WTC11 (cell line): ENCODE measurements around the gene PRMT5. TPM values are rescaled to one million over a fixed set of nuclear protein-coding genes. Genes with fewer than 3 reads are reported as not detected.

Source experiments
- ATAC-seq: fragments of 200-7000 bp; cut with Tn5 transposase; 2 replicates; pipeline ENCODE4 v1.10.0; 2021; ENCODE audit warnings: mild to moderate bottlenecking, moderate library complexity
- CTCF ChIA-PET: fragments of 300-600 bp; sonication (Branson Sonifier 250); formaldehyde crosslinking; loops from one replicate; lab custom pipeline; 2021; ENCODE audit warnings: antibody characterized with exemption; lab: Charles Lee
- POLR2A ChIA-PET: fragments of 350-600 bp; sonication (Branson Sonifier 250); formaldehyde crosslinking; loops from one replicate; lab custom pipeline; 2021; ENCODE audit warnings: antibody characterized with exemption; lab: Charles Lee
- DNase-seq: peaks from one replicate; pipeline ENCODE4 v3.0.0; 2021; ENCODE audit warnings: low spot score
- H3K27ac Mint-ChIP-seq: 2 replicates; pipeline ENCODE4 v1.8.0; 2021; ENCODE audit warnings: mixed read lengths
- H3K27me3 Mint-ChIP-seq: 2 replicates; pipeline ENCODE4 v1.8.0; 2021; ENCODE audit warnings: low read depth, mild to moderate bottlenecking, moderate library complexity, mixed read lengths
- H3K36me3 Mint-ChIP-seq: 2 replicates; pipeline ENCODE4 v1.8.0; 2021; ENCODE audit warnings: mixed read lengths
- H3K4me1 Mint-ChIP-seq: 2 replicates; pipeline ENCODE4 v1.8.0; 2022; ENCODE audit warnings: mixed read lengths
- H3K4me3 Mint-ChIP-seq: 2 replicates; pipeline ENCODE4 v1.8.0; 2021; ENCODE audit warnings: mild to moderate bottlenecking, moderate library complexity, mixed read lengths
- H3K9me3 Mint-ChIP-seq: 2 replicates; pipeline ENCODE4 v1.8.0; 2021; ENCODE audit warnings: mixed read lengths
- CREB1 ChIP-seq: sonication (generic); formaldehyde crosslinking; IDR thresholded peaks from 2 replicates; pipeline ENCODE4 v1.8.0; 2023; ENCODE audit warnings: mild to moderate bottlenecking, missing genetic modification reagents
- ESRRA ChIP-seq: sonication (generic); formaldehyde crosslinking; IDR thresholded peaks from 2 replicates; pipeline ENCODE4 v1.8.1; 2022; ENCODE audit warnings: mild to moderate bottlenecking, missing genetic modification reagents, borderline replicate concordance
- HMGA2 ChIP-seq: fragments of 250-450 bp; sonication (Bioruptor Pico); IDR thresholded peaks from 2 replicates; pipeline ENCODE4 v1.4.0; 2021; ENCODE audit warnings: mild to moderate bottlenecking, moderate library complexity
- KAT7 ChIP-seq: sonication (generic); formaldehyde crosslinking; IDR thresholded peaks from 2 replicates; pipeline ENCODE4 v1.8.1; 2023; ENCODE audit warnings: missing genetic modification reagents, mild to moderate bottlenecking, borderline replicate concordance
- MXD4 ChIP-seq: fragments of 250-450 bp; sonication (Bioruptor Pico); IDR thresholded peaks from 2 replicates; pipeline ENCODE4 v1.8.0; 2021; ENCODE audit warnings: mild to moderate bottlenecking, moderate library complexity, borderline replicate concordance
- NR1H2 ChIP-seq: sonication (generic); formaldehyde crosslinking; IDR thresholded peaks from 2 replicates; pipeline ENCODE4 v1.9.0; 2021; ENCODE audit warnings: mild to moderate bottlenecking, moderate library complexity, missing genetic modification reagents
- NR3C1 ChIP-seq: sonication (generic); formaldehyde crosslinking; conservative IDR thresholded peaks from 2 replicates; pipeline ENCODE4 v1.8.1; 2023; ENCODE audit warnings: low read depth, mild to moderate bottlenecking, missing genetic modification reagents
- RELA ChIP-seq: sonication (generic); formaldehyde crosslinking; IDR thresholded peaks from 2 replicates; pipeline ENCODE4 v1.8.1; 2022; ENCODE audit warnings: missing genetic modification reagents, mild to moderate bottlenecking, borderline replicate concordance
- RORB ChIP-seq: fragments of 250-450 bp; sonication (Bioruptor Pico); IDR thresholded peaks from 2 replicates; pipeline ENCODE4 v1.9.0; 2021; ENCODE audit warnings: mild to moderate bottlenecking
- SMAD3 ChIP-seq: sonication (generic); formaldehyde crosslinking; IDR thresholded peaks from 2 replicates; pipeline ENCODE4 v1.8.0; 2022; ENCODE audit warnings: missing genetic modification reagents, mild to moderate bottlenecking, borderline replicate concordance
- SOX15 ChIP-seq: fragments of 250-450 bp; sonication (Bioruptor Pico); IDR thresholded peaks from 2 replicates; pipeline ENCODE4 v1.9.0; 2021; ENCODE audit warnings: mild to moderate bottlenecking
- ZNF263 ChIP-seq: sonication (generic); formaldehyde crosslinking; IDR thresholded peaks from 2 replicates; pipeline ENCODE4 v1.8.1; 2022; ENCODE audit warnings: low read depth, mild to moderate bottlenecking, moderate library complexity, missing genetic modification reagents
- ZNF423 ChIP-seq: fragments of 250-450 bp; sonication (Bioruptor Pico); IDR thresholded peaks from 2 replicates; pipeline ENCODE4 v2.1.2; 2022; ENCODE audit warnings: mild to moderate bottlenecking, moderate library complexity
- ZNF671 ChIP-seq: fragments of 250-450 bp; sonication (Bioruptor Pico); IDR thresholded peaks from 2 replicates; pipeline ENCODE4 v1.8.0; 2021; ENCODE audit warnings: mild to moderate bottlenecking
- total RNA-seq: library from RNA; stranded (reverse); gene quantifications from 3 replicates; pipeline ENCODE4 v1.2.3, GENCODE V29; 2021
- TF ChIP-seq, protein P1 (sequence below): sonication (generic); formaldehyde crosslinking; IDR thresholded peaks from 2 replicates; pipeline ENCODE4 v1.8.0; 2023; ENCODE audit warnings: missing genetic modification reagents
- TF ChIP-seq, protein P2 (sequence below): sonication (generic); formaldehyde crosslinking; IDR thresholded peaks from 2 replicates; pipeline ENCODE4 v1.8.1; 2023; ENCODE audit warnings: mild to moderate bottlenecking, missing genetic modification reagents
- TF ChIP-seq, protein P3 (sequence below): sonication (generic); formaldehyde crosslinking; IDR thresholded peaks from 2 replicates; pipeline ENCODE4 v1.8.1; 2022; ENCODE audit warnings: low read depth, mild to moderate bottlenecking, moderate library complexity, missing genetic modification reagents, borderline replicate concordance
- TF ChIP-seq, protein P4 (sequence below): sonication (generic); formaldehyde crosslinking; IDR thresholded peaks from 2 replicates; pipeline ENCODE4 v1.8.1; 2023; ENCODE audit warnings: mild to moderate bottlenecking, missing genetic modification reagents
- TF ChIP-seq, protein P5 (sequence below): sonication (generic); formaldehyde crosslinking; IDR thresholded peaks from 2 replicates; pipeline ENCODE4 v1.8.1; 2022; ENCODE audit warnings: mild to moderate bottlenecking, moderate library complexity, missing genetic modification reagents

The PRMT5 gene
- total RNA-seq, 1 experiment from 2014 or later: 124 TPM

- ATAC-seq (peak; percentile 53), DNase-seq (peak; percentile 61)
- Mint-ChIP-seq H3K27me3 (peaks cover 32% of the 10 kb centered on the region), H3K4me3 (peak overlapping the region; percentile 88), H3K36me3 (no peaks in the 10 kb centered on the region), H3K27ac (peak overlapping the region; percentile 97), H3K4me1 (peaks cover 34% of the 10 kb centered on the region), H3K9me3 (no peaks in the 10 kb centered on the region)
- POLR2A ChIA-PET: interaction anchor here (0.6 to 2.0 kb wide), 5 partner anchors 9 to 65 kb away, joined by 3 to 13 read pairs (median 4); partner anchors contain the start of gene MMP14
- CTCF ChIA-PET: interaction anchor here (0.6 to 3.6 kb wide), 11 partner anchors 12 to 329 kb away, joined by 3 to 24 read pairs (median 6); partner anchors contain the start of genes LRP10 and MMP14
- TF ChIP-seq SMAD3 (CRISPR knock-in tag) (no peak), NR1H2 (CRISPR knock-in tag) (no peak), NR3C1 (CRISPR knock-in tag) (no peak), ZNF423 (CRISPR knock-in tag) (no peak), ZNF263 (CRISPR knock-in tag) (no peak), MXD4 (no peak), HMGA2 (no peak), SOX15 (CRISPR knock-in tag) (no peak), KAT7 (CRISPR knock-in tag) (no peak), ZNF671 (no peak), CREB1 (CRISPR knock-in tag) (no peak), RELA (CRISPR knock-in tag) (no peak), RORB (CRISPR knock-in tag) (no peak), ESRRA (CRISPR knock-in tag) (no peak)
- TF ChIP-seq, protein P1, sequence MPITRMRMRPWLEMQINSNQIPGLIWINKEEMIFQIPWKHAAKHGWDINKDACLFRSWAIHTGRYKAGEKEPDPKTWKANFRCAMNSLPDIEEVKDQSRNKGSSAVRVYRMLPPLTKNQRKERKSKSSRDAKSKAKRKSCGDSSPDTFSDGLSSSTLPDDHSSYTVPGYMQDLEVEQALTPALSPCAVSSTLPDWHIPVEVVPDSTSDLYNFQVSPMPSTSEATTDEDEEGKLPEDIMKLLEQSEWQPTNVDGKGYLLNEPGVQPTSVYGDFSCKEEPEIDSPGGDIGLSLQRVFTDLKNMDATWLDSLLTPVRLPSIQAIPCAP: no peak
- TF ChIP-seq, protein P2, sequence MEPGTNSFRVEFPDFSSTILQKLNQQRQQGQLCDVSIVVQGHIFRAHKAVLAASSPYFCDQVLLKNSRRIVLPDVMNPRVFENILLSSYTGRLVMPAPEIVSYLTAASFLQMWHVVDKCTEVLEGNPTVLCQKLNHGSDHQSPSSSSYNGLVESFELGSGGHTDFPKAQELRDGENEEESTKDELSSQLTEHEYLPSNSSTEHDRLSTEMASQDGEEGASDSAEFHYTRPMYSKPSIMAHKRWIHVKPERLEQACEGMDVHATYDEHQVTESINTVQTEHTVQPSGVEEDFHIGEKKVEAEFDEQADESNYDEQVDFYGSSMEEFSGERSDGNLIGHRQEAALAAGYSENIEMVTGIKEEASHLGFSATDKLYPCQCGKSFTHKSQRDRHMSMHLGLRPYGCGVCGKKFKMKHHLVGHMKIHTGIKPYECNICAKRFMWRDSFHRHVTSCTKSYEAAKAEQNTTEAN (CRISPR knock-in tag): no peak
- TF ChIP-seq, protein P3, sequence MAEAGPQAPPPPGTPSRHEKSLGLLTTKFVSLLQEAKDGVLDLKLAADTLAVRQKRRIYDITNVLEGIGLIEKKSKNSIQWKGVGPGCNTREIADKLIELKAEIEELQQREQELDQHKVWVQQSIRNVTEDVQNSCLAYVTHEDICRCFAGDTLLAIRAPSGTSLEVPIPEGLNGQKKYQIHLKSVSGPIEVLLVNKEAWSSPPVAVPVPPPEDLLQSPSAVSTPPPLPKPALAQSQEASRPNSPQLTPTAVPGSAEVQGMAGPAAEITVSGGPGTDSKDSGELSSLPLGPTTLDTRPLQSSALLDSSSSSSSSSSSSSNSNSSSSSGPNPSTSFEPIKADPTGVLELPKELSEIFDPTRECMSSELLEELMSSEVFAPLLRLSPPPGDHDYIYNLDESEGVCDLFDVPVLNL (CRISPR knock-in tag): no peak
- TF ChIP-seq, protein P4, sequence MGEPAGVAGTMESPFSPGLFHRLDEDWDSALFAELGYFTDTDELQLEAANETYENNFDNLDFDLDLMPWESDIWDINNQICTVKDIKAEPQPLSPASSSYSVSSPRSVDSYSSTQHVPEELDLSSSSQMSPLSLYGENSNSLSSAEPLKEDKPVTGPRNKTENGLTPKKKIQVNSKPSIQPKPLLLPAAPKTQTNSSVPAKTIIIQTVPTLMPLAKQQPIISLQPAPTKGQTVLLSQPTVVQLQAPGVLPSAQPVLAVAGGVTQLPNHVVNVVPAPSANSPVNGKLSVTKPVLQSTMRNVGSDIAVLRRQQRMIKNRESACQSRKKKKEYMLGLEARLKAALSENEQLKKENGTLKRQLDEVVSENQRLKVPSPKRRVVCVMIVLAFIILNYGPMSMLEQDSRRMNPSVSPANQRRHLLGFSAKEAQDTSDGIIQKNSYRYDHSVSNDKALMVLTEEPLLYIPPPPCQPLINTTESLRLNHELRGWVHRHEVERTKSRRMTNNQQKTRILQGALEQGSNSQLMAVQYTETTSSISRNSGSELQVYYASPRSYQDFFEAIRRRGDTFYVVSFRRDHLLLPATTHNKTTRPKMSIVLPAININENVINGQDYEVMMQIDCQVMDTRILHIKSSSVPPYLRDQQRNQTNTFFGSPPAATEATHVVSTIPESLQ (CRISPR knock-in tag): no peak
- TF ChIP-seq, protein P5, sequence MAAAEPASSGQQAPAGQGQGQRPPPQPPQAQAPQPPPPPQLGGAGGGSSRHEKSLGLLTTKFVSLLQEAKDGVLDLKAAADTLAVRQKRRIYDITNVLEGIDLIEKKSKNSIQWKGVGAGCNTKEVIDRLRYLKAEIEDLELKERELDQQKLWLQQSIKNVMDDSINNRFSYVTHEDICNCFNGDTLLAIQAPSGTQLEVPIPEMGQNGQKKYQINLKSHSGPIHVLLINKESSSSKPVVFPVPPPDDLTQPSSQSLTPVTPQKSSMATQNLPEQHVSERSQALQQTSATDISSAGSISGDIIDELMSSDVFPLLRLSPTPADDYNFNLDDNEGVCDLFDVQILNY (CRISPR knock-in tag): no peak
Observed at GRCh38 chr14:22887260-22887989, 41.8 kb downstream of the PRMT5 start.
